Retinal pigment epithelial cell (primary cell): ENCODE measurements around the gene BCL2.
A peak's percentile ranks its signal among the peaks of the same experiment; 100 is the strongest.

Experiments used
- DNase-seq: peaks from one replicate; pipeline ENCODE4 v3.0.0-alpha.2; 2010; ENCODE audit warnings: low read depth
- H3K4me3 ChIP-seq: 2 replicates; pipeline ENCODE4 v1.5.1; 2011; ENCODE audit warnings: mild to moderate bottlenecking, low read length, control low read depth, moderate library complexity
- CTCF ChIP-seq: conservative IDR thresholded peaks from 2 replicates; pipeline ENCODE4 v1.5.1; 2011; ENCODE audit warnings: low read depth, low read length, control low read depth, inconsistent platforms

The BCL2 gene

GRCh38 chr18:63155169-63155852 is 164.3 kb downstream of the BCL2 start:
- TF ChIP-seq CTCF, result peak; percentile 81
- H3K4me3 ChIP-seq, result no peak overlapping the region

GRCh38 chr18:63154350-63155152 is 165.0 kb downstream of the BCL2 start:
- H3K4me3 ChIP-seq, result no peak overlapping the region
- DNase-seq, result no peak
- TF ChIP-seq CTCF, result no peak

More at GRCh38 chr18:63155169-63155852, 164.3 kb downstream of the BCL2 start:
- no peak for DNase-seq

DNA sequence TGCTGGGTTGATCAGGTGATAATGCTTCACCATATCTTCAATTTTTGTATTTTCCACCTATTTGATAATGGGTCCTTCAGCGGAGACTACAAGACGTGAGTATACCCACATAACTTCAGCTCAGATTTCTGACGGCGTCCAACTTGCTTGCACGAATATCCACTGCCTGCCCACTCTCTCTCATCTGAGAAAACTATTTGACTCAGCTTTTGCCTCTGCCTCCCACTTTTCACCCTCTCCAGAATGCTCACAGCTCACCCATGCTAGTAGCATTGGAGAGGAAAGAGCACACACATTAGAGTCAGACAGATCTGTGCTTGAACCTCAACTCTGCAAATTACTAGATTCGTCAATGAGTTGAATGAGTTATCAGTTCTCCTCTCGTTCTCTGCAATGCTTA is 166.8 kb downstream of the BCL2 start:
- no peak for DNase-seq
- no peak overlapping the region for H3K4me3 ChIP-seq
- no peak for TF ChIP-seq CTCF

DNA sequence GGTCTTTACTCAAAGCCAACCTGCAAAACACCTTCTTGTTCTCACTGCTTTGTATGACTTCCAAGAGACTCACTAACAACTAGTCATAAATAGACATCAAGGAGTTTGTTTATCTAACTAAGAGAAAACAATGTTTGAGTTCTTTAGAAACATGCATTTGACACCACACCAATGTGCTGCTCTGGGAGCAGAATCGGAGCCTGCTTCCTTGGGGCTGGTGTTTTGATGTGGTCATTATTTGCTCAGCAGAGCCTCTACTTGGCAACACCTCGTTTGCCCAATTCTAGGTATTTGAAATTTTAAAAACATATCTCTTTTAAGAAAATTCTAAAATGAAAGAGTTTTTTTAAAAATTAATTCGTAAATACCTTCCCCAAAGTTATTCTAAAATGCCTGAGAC is 167.5 kb downstream of the BCL2 start:
- no peak for DNase-seq
- no peak overlapping the region for H3K4me3 ChIP-seq
- no peak for TF ChIP-seq CTCF

DNA sequence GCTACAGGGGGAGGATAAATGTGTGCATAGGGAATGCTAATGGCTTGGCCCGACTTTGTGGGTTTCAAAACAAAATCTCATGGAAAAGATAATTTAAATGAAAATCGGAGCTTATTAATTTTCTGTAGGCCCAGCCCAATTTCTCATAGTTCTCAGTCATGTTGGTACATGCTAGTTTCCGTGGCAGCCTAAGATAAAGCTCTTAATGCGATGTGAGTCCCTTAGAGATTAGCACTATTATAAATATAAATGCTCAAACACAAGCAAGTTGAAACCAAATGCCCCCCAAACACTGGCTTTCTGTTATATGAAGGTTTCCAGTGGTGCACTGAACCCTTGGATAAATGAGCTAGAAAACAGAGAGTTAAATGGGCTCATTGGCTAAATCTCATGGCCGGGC is 168.0 kb downstream of the BCL2 start:
- TF ChIP-seq CTCF, result no peak

DNA sequence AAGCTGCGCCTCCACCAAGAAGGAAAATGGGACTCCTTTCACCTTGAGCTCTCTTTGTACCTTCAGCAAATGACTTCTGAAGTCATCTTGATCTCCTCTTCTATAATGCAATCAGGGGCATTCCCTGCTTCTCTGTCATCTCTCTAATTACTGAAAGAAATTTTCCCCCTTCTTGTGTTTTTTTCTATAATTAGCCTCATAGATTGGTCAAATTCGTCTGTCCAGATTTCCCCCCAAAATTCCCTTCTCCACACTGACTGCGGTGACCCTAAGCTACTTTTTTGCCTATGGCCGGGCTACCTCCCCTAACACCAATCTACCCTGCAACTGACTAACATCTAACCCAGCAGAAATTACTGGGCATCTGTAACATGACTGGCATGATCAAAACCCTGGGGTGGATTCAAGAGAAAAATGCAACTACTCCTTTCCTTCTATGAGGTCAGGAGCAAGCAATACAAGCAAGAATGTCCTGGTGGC is 168.6 kb downstream of the BCL2 start:
- DNase-seq, result no peak
- no peak overlapping the region for H3K4me3 ChIP-seq
- TF ChIP-seq CTCF, result no peak

More for the DNA sequence above, 168.0 kb downstream of the BCL2 start:
- no peak overlapping the region for H3K4me3 ChIP-seq
- no peak for DNase-seq
